Occipital lobe (tissue), 2 donors: Measurements from ENCODE around the gene ERN1. TPM values are rescaled to one million over a fixed set of nuclear protein-coding genes. Genes with fewer than 3 reads are reported as not detected.
"Not testable (repeated sequence)": the region's sequence is repeated elsewhere in the genome, so short reads cannot be mapped to it uniquely, and the experiment has no call there.

Experiments
- DNase-seq: peaks from one replicate; lab custom pipeline; 2025; lab: John Stamatoyannopoulos, UW
- total RNA-seq: library from RNA; depleted of rRNA; stranded (reverse); fragments of >200 nt; gene quantifications from one replicate; pipeline ENCODE4 v1.2.3, GENCODE V29; 2014

ERN1 gene
- total RNA-seq, result 5.9 TPM

DNA sequence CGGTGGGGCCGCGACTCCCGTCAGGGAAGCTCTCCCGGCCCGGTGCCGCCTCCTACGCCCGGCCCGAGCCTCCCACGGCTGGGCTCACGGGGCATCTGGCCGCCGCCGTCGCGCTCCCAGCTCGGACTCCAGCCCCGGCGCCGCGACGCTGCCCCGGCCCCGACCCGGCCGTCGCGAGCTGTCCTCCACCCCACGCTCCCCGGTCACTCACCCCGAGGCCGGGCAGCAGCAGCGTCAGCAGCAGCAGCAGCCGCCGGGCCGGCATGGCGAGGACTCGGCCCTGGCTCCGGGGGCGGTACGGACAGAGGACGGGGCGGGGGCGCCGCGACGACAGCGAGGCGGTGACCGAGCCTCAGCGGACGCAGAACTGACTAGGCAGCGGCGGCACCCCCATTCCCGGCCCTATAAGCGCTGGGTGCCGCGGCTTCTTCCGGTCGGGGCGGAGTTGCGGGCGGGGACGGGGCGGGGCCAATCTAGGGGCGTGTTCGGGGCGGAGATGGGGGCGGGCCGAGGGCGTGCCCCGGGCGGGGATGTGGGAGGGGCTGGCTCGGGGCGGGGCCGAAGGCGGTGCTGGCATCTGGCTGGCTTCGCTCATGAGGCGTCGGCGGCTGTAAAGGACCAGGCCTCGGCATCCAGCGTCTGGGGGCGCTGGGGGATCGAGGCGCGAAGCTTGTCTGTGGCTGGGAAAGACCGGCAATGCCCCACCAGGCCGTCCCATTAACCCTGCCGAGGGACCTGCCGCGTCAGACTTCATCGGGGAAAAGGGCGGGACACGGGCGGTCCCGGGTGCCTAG lies at the start of gene ERN1:
Gene ERN1 (minus strand): TSS at position 380 of the 794 bp plus-strand sequence. CDS start 115 bp downstream, at position 265.
- DNase-seq, result peak; percentile 96

DNA sequence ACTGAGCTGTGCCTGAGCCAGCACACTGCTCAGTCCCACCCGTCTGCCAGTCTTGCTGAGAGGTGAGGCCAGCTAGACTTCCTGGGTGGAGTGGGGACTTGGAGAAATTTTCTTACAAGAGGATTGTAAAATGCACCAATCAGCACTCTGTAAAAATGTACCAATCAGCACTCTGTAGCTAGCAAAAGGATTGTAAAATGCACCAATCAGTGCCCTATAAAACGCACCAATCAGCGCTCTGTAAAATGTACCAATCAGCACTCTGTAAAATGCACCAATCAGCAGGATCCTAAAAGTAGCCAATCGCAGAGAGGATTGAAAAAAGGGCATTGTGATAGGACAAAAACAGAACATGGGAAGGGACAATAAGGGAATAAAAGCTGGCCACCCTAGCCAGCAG lies 49.1 kb upstream of the ERN1 start:
- not testable (repeated sequence) for DNase-seq

DNA sequence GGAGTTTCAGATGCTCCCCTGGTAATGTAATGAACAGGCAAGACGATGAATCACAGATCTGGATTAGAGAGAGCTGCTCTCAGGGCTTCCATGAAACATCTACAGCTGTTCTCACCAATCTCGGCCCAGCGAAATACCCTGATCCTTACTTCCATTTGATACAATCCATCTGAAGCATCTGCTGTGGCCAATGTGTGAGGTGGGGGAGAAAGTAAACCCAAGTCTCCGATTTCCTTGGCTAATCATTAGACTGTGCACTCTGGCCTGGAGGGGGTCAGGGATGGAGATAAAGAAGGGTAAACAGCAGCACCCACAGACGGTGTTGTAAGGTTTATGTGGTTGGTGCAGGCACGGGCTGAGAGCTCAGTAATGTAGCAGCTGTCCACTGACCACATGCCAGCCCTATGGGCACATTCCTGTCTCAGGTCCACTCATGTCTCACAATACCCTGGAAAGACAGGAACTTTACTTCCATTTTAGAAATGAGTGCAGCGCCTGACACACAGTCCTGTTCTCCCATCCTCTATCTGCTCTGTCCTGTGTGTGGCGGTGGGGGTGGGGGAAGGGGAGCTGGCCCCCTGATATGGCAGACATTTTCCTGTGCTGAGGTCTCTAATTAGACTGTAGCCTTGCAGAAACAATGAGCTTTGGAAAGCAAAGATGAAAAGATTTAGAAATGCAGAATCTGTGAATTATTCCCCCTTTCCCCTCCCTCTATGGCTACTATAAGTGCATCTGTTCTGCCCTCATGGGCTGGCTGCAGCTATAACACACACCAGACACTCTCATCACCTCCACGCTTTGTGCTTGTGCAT lies 48.3 kb upstream of the ERN1 start:
- no peak for DNase-seq

DNA sequence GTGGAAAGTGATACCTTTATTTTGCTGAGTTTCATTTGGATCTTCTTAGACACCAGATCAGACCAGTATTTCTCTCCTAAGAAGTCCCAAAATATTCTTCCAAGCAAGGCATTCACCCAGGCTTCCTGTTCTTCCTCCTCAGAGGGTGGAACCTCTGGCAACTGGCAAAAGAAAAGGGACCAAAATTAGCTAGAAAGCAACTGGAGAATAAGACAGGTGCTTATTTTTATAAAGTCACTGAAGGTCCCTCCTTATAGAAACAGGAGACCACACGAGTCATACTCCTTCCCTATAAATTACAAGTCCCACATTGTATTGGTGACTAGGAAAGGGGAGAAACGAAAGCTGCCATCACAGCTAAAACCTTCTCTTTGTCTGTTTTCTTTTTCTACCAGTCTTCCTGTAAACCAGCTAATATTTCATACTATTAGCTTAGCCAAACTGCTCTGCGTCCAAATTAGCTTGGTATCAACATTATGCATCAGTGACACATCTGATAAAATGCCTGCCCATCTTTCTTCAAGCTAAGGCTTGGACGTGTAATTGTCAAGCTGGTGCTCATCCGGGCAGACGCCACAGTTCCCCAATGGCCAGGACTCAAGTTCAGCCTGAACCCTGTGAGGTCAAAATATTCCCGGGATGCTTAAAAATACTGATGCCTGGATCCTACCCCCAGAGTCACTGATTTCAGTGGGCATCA lies 47.5 kb upstream of the ERN1 start:
- DNase-seq, result no peak

DNA sequence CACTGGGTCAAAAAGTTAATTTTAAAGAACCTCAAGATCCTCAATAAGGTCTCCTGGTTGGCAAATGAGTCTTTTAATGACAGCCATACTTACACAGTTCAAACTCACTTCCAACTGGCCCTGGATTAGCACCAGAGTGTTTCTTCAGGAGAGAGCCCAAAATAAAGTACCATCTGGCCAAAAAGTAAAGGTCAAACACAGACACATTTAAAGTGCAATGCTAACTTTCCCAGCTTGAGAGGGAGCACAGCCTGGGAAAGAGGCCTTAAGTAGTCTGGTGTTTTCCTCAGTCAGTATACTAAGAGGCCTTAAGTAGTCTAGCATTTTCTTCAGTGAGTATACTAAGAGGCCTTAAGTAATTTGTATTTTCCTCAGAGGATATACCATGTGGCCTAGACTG lies 46.6 kb upstream of the ERN1 start:
- no peak for DNase-seq

DNA sequence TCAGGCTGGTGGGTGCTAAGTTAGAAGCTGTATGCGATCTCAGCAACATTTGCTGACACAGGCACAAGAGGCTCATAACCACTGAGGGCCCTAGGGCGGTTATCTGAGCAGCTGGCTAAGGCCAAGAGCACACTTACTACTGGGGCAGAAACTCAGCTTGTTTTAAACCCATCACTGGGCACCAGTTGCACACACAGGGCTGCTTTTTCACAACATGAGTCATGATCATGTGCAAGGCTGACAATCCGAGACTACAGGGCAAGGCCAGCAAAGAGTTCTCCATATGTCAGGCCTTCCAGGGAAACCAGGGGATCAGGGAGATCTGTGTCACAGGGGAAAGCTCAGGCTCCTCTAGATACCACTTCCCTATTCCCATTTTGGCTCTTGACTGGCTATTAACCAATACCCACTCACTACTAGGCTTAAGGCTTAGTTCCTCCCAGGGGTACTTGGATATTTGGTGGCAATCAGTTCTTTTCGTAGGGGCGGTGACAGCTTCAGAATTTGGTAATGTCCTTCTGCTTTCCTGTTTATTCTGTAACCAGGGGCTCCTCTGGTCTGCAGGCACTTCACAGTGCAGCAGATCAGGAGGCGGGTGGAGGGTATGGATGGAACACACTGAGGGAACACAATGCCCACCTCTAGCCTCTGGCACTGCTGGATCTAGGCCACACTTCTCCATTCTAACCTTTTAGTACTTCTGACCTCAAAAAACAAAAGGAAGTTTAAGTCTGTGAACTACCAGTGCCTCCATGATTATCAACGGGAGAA lies 44.9 kb upstream of the ERN1 start:
- DNase-seq, result peak; percentile 41

DNA sequence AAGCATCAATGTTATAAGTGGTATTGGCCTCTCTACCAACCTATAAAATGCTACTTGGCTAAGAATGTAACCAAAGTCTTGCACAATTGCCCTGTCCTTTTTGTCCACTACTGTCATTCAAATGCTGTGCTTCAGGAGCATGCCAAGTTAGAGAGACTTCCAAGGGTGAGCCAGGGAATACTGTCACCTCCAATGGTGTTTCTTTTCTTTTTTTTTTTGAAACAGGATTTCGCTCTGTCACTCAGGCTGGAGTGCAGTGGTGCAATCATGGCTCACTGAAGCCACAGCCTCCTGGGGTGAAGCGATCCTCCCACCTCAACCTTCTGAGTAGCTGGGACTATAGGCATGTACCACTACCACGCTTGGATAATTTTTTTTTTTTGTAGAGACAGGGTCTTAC lies 43.7 kb upstream of the ERN1 start:
- no peak for DNase-seq

DNA sequence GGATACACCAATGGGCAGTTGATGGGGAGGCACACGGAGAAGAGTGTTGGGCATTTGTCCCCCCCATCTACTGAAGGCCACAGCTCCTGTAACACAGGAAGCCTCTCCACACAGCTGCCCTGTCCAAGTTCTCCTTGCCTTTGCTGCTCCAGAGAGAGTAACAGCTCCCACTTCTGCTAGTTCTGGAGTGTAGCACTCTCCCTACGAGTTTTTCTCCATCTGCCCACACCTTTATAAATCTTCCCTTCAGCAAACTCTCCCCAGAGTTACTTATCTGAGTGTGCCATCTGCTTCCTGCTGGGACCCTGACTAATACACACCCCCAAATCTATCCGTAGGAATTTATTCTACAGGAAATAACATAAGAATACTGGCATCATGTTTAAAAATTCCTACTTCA lies 42.6 kb upstream of the ERN1 start:
- DNase-seq, result no peak

DNA sequence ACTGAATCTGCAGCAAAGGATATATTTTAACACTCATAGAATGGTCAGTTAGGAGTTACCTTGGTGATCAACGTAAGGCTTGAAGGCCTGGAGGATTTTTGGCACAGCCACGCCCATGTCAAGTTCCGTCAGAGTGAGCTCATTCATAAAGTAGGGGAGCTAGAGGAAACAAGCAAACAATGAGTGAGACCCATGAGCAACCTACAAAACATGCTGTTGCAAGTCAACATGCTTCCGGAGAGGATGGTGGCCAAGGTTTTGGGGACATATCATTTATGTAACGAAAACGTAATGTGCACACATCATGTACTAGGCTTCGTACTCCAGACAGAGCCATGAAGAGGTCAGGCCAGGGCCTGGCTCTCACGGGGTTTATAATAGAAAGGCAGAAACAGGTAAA lies 41.1 kb upstream of the ERN1 start:
- no peak for DNase-seq

DNA sequence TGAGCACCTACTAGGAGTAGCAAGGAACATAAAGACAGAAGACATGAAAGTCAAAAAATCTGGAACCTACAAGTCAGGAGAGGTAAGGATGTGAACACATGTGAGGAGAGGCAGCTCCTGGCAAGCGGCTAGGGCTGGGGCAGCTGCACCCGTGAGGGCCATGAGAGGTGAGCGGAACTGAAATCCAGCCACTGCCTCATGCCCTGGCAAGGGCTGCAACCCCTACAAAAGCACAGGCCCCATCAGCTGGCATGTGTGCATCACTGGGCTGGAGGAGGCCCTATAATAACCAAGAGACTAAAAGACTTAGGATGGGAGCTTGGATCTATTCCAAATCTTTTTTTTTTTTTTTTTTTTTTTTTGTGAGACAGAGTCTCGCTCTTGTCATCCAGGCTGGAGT lies 40.3 kb upstream of the ERN1 start:
- no peak for DNase-seq

DNA sequence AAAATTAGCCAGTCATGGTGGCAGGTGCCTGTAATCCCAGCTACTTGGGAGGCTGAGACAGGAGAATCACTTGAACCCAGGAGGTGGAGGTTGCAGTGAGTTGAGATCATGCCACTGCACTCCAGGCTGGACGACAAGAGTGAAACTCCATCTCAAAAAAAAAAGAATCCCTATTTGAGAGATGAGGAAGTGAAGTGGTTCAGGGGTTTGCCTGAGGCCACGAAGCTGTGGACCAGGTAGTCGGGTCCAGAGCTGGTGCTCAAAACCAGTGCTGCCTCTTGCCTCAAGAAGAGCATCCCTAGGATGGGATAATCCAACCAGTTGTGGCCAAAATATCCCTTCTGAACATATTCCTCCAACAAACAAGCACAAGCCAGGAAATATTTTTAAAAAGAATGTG lies 37.7 kb upstream of the ERN1 start:
- DNase-seq, result not testable (repeated sequence)

DNA sequence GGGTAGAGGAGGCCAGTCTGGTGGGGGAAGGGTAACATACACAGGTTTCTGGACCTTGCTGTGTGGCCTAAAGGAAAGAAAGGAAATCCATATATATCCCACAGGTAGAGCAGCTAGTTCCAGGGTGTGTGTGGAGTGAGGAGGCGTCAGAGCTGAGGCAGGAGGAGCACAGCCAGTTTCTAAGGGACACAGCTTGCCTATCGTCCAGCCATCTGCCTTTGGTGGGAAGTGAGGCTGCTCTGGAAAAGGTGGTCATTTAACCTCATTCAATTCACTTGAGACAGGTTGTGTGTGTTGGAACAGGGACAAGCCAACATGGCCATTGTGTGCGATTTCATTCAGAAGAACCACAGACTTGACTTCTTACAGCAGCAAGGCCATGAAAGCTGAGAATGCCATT lies 36.9 kb upstream of the ERN1 start:
- DNase-seq, result no peak

DNA sequence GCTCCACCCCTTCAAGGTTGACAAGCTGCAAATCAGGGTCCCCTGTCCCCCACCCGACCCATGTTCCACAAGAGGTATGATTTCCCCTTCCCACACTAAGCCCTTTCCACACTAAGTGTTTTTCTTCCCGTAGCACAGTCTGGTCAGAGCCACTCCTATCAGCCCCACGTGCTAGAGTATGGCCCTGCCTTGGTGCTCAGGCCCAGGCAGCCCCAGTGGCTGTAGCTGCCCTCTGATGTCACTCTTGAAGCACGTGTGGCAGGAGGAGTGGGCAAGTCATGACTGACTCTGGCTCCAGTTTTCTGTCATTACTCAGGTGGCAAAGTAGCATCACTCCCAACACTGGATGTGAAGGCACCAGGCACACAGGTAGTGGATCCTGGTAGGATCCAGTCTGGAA lies 35.4 kb upstream of the ERN1 start:
- no peak for DNase-seq

DNA sequence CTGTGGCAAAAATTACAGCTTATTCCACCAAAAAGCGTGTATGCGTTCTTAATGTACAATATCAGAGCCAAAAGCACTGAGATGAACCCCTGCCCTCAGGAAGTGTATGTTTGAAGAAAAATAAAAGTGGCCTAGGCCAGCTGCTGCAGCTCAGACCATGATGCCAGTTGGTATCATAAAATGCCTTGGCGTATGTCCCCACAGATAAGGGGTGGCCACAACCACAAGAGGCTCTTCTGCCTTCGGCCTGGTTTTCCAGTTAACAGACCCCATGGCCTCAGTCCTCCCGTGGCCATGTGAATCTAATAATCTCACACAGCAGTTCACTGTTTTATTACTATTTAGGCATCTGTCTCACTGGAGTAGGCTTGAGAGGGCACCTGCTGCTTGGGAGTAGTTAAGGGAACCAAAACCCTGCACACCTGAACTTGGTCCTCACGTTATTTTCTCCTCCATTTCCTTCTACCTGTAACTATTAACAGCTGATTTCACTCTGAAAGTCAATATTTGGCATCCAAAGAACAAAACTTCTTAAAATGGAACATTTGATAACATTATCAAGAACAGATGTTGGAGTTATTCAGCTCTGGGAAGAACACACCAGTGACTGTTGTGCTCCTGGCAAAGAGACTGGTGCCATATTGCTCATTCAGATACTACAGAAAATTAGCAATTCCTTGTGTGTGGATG lies 34.8 kb upstream of the ERN1 start:
- no peak for DNase-seq

DNA sequence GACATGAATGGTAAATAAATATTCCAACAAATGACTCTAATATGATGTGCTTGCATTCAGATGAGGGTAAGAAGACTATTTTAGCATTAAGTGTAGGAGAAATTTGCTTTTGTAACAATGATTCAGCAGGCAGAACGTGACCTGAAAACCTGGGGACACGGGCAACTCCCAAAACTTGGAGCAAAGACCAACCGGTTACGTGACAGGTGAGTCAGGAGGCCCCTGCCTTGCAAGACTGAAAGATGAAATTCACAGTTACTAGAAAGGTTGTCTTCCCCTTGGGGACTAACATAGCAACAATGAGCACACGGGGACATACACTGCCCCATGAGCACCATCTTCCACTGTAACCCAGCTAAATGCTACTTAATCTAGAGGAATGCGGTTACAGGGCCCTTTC lies 33.5 kb upstream of the ERN1 start:
- no peak for DNase-seq

DNA sequence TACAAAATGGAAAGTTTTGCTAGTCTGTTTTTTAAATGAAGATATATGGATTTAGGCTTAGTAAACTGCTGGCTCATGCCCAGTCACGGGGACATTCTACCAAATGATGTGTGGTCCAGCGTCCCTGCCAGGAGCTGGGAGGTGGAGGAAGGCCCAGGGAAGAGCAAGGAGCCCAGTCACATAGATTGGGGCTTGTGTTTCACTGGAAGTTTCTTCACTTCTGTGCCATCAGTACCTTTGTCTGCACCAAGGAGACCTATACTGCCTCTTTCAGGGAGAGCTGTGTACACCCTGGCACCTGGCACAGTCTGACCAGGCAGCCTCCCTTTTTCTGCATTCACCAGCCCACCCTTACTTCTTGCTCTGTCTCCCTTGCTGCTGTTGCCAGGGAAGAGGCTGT lies 32.6 kb upstream of the ERN1 start:
- DNase-seq, result no peak

DNA sequence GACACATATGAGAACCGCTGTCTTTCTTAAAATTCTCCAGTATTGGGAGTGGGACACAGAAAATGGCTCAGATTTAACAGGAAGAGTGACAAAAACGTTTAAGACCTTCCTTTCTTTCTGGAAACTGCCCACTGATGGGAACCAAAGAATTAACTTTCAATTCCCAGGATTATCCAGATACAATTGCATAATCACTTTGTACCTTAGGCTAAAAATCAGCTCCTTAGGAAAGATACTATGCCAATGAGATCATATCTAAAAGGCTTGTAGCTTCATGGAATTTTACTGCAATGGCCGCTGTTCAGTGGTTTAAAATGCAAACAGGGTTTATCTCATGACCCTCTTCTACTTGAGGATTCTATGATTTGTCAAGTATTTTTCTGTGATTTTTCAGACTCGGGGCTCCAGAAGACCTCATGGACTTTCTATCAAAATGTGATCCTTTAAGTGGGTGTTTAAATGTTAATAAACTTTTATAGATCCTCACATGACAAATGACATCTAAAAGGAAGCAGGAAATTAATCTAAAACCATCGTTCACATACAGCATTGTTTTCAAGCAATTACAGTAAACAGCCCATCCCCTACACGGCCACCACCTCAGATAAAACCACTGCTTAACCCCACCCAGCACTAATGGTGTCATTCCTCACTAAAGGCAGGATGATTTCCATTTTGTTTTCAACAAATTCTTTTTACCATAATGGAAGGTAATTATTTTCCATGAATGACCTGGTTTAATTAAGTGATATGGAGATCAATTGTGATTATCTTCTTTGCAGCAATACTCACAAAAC lies 31.6 kb upstream of the ERN1 start:
- no peak for DNase-seq

DNA sequence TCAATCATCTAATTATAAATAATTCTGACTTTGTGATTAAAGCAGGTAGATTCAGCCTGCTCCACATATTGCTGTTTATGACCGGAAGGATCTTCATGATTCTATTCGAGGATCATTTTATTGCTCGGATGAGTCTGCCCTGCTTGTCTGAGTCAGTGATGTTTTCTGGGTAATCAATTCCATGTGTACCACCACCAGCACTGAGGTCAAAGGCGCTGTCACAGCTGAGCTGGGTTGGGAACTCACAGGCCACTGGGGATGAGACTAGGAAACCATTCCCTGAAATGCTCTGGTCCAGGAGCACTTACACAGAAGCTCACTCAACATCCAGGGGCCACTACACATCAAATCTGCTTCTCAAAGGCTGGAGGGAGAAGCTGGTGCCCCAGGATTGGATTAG lies 30.4 kb upstream of the ERN1 start:
- DNase-seq, result no peak

DNA sequence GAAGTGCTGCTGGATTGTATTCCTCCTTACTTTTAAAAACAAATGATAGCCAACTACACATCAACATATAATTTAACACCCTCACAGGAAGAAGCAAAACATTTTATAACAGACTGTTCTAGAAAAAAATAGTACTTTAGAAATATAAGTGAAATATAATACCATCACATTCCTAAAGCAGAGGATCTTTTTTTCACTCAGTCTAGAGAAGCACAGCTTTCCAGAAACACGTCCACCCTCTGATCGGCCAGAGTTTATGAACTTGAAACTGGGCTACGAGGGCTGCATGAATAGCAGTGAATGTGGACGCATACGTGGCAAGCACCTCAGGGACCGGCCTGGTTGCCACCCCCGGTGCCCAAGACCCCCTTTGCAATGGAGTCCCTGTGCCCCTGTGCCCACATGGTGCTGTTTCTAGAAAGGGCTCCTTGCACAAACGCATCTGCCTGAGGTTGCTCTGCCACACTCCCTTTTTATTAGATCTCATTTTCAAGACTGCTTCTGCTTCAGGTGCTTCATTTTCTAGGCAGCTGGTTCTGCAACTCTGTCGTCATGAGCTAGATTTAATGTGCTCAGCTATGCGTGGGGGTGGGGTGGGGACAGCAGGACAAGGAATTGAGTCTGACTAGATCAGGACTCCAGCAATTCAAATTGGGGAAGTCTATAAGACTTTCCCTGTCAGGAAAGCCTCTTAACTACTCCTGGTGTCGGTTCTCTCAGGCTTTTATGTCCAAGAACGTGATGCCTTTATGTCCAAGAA lies 29.1 kb upstream of the ERN1 start:
- DNase-seq, result no peak
